NT2/D1 (cell line): ENCODE data around the gene ELOVL7.

Experiments
- DNase-seq: peaks from one replicate; pipeline ENCODE4 v3.0.0-alpha.2; 2011; ENCODE audit warnings: low read depth, low spot score
- H3K27me3 ChIP-seq: 2 replicates; pipeline ENCODE4 v1.6.0; 2011; ENCODE audit warnings: mild to moderate bottlenecking; ENCODE audit not compliant: insufficient read length, insufficient read depth
- H3K36me3 ChIP-seq: 2 replicates; pipeline ENCODE4 v1.6.1; 2011; ENCODE audit warnings: mild to moderate bottlenecking, low read length, mixed read lengths; ENCODE audit not compliant: insufficient read depth, insufficient read length
- H3K4me1 ChIP-seq: 2 replicates; pipeline ENCODE4 v1.5.1; 2011; ENCODE audit not compliant: insufficient read depth, insufficient read length
- H3K4me3 ChIP-seq: 2 replicates; pipeline ENCODE4 v1.5.1; 2011; ENCODE audit warnings: low read depth; ENCODE audit not compliant: insufficient read length
- H3K9ac ChIP-seq: 2 replicates; pipeline ENCODE4 v1.6.0; 2011; ENCODE audit warnings: low read depth; ENCODE audit not compliant: insufficient read length
- H3K9me3 ChIP-seq: 2 replicates; pipeline ENCODE4 v1.5.1; 2011; ENCODE audit warnings: mild to moderate bottlenecking, low read length; ENCODE audit not compliant: insufficient read depth
- SUZ12 ChIP-seq: IDR thresholded peaks from 2 replicates; pipeline ENCODE4 v1.6.1; 2011; ENCODE audit not compliant: insufficient read length, insufficient read depth; ENCODE audit errors: extremely low read depth
- YY1 ChIP-seq: IDR thresholded peaks from 2 replicates; pipeline ENCODE4 v1.6.1; 2011; ENCODE audit not compliant: insufficient read length, insufficient read depth
- ZNF274 ChIP-seq: IDR thresholded peaks from 2 replicates; pipeline ENCODE4 v1.6.1; 2011; ENCODE audit warnings: mild to moderate bottlenecking, low read depth, low read length

The ELOVL7 gene

DNA sequence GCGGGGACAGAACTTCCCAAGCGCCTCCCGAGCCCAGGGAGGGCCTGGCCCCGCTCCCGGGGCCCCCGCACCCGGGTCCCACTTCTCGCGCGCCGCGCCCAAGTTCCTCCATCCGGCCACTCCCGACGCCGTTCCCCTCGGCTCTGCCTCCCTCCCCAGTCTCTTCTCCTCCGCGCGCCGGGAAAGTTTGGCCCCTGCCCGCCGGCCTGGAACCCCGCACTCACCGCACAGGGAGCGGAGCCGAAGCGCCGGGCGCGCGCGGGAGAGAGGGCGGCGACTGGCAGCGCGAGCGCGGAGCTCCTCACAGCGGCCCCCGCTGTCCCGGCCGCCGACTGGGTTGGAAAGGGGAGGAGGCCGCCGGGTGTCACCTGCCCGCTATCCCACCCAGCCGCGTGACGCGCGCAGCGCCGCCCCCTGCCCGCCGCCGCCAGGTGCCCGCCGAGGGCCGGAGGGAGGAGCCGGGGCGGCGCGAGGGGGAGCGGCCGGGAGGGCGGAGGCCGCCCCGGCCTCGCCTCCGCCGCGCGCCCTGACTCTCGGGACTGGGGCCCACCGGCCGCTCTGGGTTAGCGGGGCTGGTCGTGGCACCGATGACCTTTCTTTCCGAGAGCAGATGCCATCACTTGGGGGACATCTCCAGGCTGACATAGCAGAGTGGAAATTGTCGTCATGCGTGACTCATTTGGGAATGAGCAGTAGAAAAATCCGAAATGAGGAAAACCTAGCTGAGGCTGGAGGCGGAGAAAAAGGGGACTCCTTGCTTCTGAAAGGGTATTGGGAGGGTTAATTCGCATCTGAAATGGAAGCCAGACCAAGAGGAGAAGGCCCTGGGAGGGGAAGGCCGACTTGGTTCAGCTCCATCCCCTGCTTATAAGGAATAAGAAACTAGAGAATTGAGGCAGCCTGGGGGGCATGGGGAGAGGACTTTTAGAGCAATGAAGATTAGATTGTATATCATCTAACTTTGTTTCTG is at the start of gene ELOVL7:
ELOVL7 (minus strand) TSS at position 334 of the 970 bp plus-strand sequence. CDS start 56,872 bp downstream, outside the sequence.
- H3K4me1 ChIP-seq: no peaks in the 10 kb centered on the region
- no peaks in the 10 kb centered on the region for H3K9me3 ChIP-seq
- peak within 1 kb of the TSS; percentile 73 for H3K4me3 ChIP-seq
- TF ChIP-seq SUZ12 (no peak), YY1 (no peak), ZNF274 (no peak)
- H3K27me3 ChIP-seq: peaks cover 28% of the 10 kb centered on the region
- DNase-seq: peak; percentile 66
- peak within 1 kb of the TSS; percentile 72 for H3K9ac ChIP-seq
- no peaks in the 10 kb centered on the region for H3K36me3 ChIP-seq

DNA sequence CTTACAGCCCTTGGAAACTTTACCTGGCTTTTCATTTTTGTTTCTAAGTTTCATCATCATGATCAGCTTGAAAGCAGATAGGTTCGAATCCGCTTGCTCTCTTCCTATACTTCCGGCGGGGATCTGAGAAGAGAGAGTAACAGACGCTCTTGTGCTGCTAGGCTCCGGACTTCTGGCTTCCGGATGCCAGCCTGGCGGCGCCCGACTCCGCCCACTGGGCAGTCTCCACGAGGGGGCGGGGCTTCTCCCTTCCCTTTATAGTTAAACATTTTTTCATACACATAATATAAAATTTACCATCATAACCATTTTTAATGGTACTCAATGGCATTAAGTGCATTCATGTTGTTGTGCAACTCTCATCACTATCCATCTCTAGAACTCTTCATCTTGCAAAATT is 49.5 kb upstream of the ELOVL7 start:
- TF ChIP-seq ZNF274 (no peak), SUZ12 (no peak), YY1 (no peak)
- Histone ChIP-seq H3K9ac (no peak overlapping the region), H3K27me3 (no peaks in the 10 kb centered on the region), H3K4me1 (no peaks in the 10 kb centered on the region), H3K4me3 (no peak overlapping the region), H3K36me3 (peaks cover 31% of the 10 kb centered on the region), H3K9me3 (no peaks in the 10 kb centered on the region)
- DNase-seq: no peak

DNA sequence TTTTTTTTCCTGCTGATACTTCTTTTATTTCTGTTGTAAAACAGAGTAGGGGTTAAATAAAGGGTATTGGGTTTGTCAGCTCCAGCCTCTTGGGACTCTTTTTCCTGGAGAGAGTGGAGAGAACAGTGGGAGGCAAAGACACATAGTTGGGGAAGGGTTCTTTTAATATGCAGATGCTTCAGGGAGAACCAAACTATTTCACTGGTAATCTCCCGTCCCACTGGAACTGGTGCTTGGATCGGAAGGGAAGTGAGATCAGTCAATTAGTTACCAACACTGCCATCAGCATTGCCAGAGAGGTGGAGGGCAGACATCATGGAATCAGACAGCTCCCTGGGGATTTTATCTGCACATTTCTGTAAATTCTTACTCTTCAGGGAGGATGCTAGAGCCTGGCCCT is 47.6 kb upstream of the ELOVL7 start:
- Histone ChIP-seq H3K9ac (no peak overlapping the region), H3K4me3 (no peak overlapping the region), H3K36me3 (peaks cover 30% of the 10 kb centered on the region), H3K27me3 (no peaks in the 10 kb centered on the region), H3K4me1 (no peaks in the 10 kb centered on the region), H3K9me3 (no peaks in the 10 kb centered on the region)
- peak; percentile 23 for DNase-seq
- no peak for TF ChIP-seq SUZ12
- TF ChIP-seq YY1: no peak
- no peak for TF ChIP-seq ZNF274

DNA sequence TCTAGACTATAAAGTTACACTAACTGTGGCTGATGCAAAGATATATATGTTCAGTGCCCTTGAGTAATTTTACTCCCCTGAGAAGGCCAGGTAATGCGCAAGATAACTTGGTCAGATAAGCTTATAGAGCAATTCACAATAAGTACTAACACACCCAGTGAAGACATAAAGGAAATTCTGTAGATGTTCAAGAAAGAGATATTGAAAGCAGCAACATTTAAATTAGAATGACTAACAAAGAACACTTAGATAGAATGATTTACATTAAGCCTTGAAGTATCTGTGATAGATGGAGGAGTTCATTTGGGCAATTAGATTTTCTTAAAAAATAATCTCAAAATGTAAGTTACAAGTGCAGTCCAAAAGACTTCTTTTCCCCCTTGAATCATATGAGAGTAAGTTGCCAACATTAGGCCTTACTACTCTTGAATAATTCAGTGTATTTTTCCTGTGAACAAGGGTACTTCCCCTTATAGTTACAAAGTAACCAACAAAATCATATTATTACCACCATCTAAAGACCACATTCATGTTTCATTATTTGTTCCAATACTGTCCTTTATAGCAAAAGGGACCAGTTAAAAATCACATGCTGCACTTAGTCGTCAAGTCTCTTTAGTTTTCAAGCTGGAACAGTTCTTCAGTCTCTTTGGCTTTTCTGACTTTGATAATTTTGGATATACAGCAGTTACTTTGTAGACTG is 44.4 kb upstream of the ELOVL7 start:
- no peaks in the 10 kb centered on the region for H3K4me1 ChIP-seq
- DNase-seq: no peak
- H3K36me3 ChIP-seq: peaks cover 14% of the 10 kb centered on the region
- H3K9ac ChIP-seq: no peak overlapping the region
- H3K9me3 ChIP-seq: no peaks in the 10 kb centered on the region
- TF ChIP-seq SUZ12 (no peak), ZNF274 (no peak), YY1 (no peak)
- no peak overlapping the region for H3K4me3 ChIP-seq
- no peaks in the 10 kb centered on the region for H3K27me3 ChIP-seq

DNA sequence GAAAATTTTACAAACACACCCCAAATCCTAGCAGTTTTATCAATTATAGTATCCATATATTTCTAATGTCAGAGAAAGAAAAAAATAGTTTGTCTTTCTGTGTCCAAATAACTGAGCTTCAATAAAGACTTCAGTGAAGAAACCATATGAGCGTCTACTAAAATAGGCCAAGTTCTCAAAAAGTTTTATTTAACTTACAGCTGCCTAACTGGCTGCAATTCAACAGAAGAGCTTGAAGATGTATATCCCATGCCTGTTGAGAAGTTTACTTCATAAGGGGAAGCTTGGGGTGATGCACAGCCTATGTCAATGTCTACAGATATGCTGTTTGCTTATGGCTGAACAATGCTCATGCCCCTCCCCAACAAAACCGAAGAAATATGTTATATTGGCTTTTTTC is 43.7 kb upstream of the ELOVL7 start:
- Histone ChIP-seq H3K9ac (no peak overlapping the region), H3K9me3 (peaks cover 4% of the 10 kb centered on the region; the same call in 1 of the 2 replicates), H3K36me3 (peaks cover 6% of the 10 kb centered on the region), H3K4me1 (no peaks in the 10 kb centered on the region), H3K27me3 (no peaks in the 10 kb centered on the region), H3K4me3 (no peak overlapping the region)
- TF ChIP-seq ZNF274: no peak
- TF ChIP-seq YY1: no peak
- TF ChIP-seq SUZ12: no peak
- no peak for DNase-seq

DNA sequence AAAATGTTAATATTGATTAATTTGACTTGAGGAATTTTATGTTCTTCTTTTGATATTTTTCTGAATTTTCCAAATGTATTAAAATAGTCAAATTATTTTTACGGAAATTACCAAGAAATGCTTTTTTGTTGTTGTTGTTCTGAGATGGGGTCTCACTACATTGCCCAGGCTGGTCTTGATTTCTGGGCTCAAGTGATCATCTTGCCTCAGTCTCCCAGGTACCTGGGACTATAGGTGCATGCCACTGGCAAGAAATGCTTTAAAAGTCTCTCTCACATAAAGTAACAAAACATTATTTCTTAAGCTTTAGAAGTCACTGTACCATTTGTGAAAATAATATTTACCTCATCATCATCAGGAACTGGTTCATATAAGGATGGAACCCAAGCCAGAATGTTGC is 43.0 kb upstream of the ELOVL7 start:
- Histone ChIP-seq H3K36me3 (peaks cover 6% of the 10 kb centered on the region), H3K4me1 (no peaks in the 10 kb centered on the region), H3K9ac (no peak overlapping the region), H3K9me3 (peaks cover 9% of the 10 kb centered on the region; the same call in 1 of the 2 replicates), H3K27me3 (no peaks in the 10 kb centered on the region), H3K4me3 (no peak overlapping the region)
- DNase-seq: no peak
- TF ChIP-seq YY1: no peak
- TF ChIP-seq SUZ12: no peak
- no peak for TF ChIP-seq ZNF274

DNA sequence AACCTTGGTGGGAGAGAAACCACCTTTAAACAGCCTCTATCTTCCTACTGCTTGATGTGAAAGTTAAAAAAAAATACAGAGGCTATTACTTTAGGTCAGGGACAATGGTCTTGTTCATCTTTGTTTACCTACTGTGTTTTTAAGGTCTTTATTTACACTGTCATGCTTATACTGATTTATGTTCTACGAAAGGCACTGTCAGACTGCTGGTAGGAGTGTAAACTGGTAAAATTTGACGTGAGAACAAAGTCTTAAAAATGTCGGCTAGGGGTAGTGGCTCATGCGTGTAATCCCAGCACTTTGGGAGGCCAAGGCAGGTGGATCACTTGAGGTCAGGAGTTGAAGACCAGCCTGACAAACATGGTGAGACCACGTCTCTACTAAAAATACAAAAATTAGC is 42.1 kb upstream of the ELOVL7 start:
- Histone ChIP-seq H3K27me3 (no peaks in the 10 kb centered on the region), H3K4me1 (no peaks in the 10 kb centered on the region), H3K4me3 (no peak overlapping the region), H3K9ac (no peak overlapping the region), H3K9me3 (peaks cover 12% of the 10 kb centered on the region; the same call in 1 of the 2 replicates), H3K36me3 (peaks cover 6% of the 10 kb centered on the region)
- no peak for DNase-seq
- TF ChIP-seq ZNF274: no peak
- TF ChIP-seq SUZ12: no peak
- no peak for TF ChIP-seq YY1
